K562 (cell line): Measurements from ENCODE around the gene ZBTB47. TPM values are rescaled to one million over a fixed set of nuclear protein-coding genes. Genes with fewer than 3 reads are reported as not detected.

ENCODE experiments used
- CEBPG ChIP-seq, 3 experiments: fragments of 200-800 bp in 1 of 3; sonication (Bioruptor generic) in 1 of 3; sonication (generic) in 1 of 3; formaldehyde crosslinking in 1 of 3; IDR thresholded peaks in 2 of 3; conservative IDR thresholded peaks in 1 of 3; 2 replicates each; pipeline versions ENCODE4 v1.6.1 to v1.8.0; 2016 to 2022; ENCODE audit warnings: missing compliant biosample characterization in 2 of 3, missing genetic modification characterization in 2 of 3, mild to moderate bottlenecking in 1 of 3, missing genetic modification reagents in 1 of 3
- FOXJ2 ChIP-seq: fragments of 200-800 bp; sonication (Bioruptor generic); IDR thresholded peaks from 2 replicates; pipeline ENCODE4 v1.6.1; 2016; ENCODE audit warnings: missing genetic modification characterization, missing compliant biosample characterization
- HDAC1 ChIP-seq, 2 experiments: fragments of 450-650 bp; IDR thresholded peaks; 2 replicates each; pipeline ENCODE4 v1.6.1; 2016 to 2017; ENCODE audit warnings: inconsistent platforms in 1 of 2, mild to moderate bottlenecking in 1 of 2, moderate library complexity in 1 of 2
- NR2F6 ChIP-seq: fragments of 450-650 bp; formaldehyde crosslinking; IDR thresholded peaks from 2 replicates; pipeline ENCODE4 v1.4.0; 2020; ENCODE audit warnings: mild to moderate bottlenecking
- SP2 ChIP-seq: IDR thresholded peaks from 2 replicates; pipeline ENCODE4 v1.6.1; 2011; ENCODE audit warnings: mild to moderate bottlenecking, low read depth, low read length, moderate library complexity; ENCODE audit not compliant: poor library complexity, severe bottlenecking; ENCODE audit errors: extremely low read depth
- TEAD1 ChIP-seq, 2 experiments: fragments of 450-650 bp in 1 of 2; sonication (generic) in 1 of 2; formaldehyde crosslinking; IDR thresholded peaks; 2 replicates each; pipeline versions ENCODE4 v1.4.0 to v1.8.0; 2020 to 2022; ENCODE audit warnings: mild to moderate bottlenecking in 2 of 2, missing genetic modification reagents in 1 of 2
- XRCC5 ChIP-seq: fragments of 200-400 bp; formaldehyde crosslinking; IDR thresholded peaks from 2 replicates; pipeline ENCODE4 v1.6.1; 2017; ENCODE audit warnings: low read depth, mild to moderate bottlenecking, low read length
- ZC3H4 ChIP-seq: sonication (generic); formaldehyde crosslinking; IDR thresholded peaks from 2 replicates; pipeline ENCODE4 v1.9.0; 2021; ENCODE audit warnings: missing genetic modification reagents, borderline replicate concordance
- ZFP30 ChIP-seq: fragments of 250-450 bp; sonication (Bioruptor Pico); IDR thresholded peaks from 2 replicates; pipeline ENCODE4 v1.8.0; 2022; ENCODE audit warnings: moderate library complexity, mild to moderate bottlenecking, inconsistent platforms, borderline replicate concordance
- ZNF224 ChIP-seq: sonication (generic); formaldehyde crosslinking; IDR thresholded peaks from 2 replicates; pipeline ENCODE4 v1.8.0; 2022; ENCODE audit warnings: mild to moderate bottlenecking, missing genetic modification reagents
- ZNF384 ChIP-seq: IDR thresholded peaks from 2 replicates; pipeline ENCODE4 v1.6.1; 2012; ENCODE audit warnings: low read depth, low read length, improper control_type of control experiment
- ZNF696 ChIP-seq: fragments of 250-450 bp; sonication (Bioruptor Pico); conservative IDR thresholded peaks from 2 replicates; pipeline ENCODE4 v1.4.0; 2020; ENCODE audit warnings: mild to moderate bottlenecking, moderate library complexity
- polyA plus RNA-seq, 8 experiments: library from polyadenylated mRNA; depleted of rRNA in 4 of 8; stranded (reverse) in 5 of 8; unstranded in 3 of 8; fragments of >200 nt; fragmentation: Nextera tagmentation in 2 of 8; fragmentation: Illumina TruSeq in 1 of 8; extraction: Ambion mirVana in 2 of 8; extraction: Trizol in 1 of 8; gene quantifications; 2 replicates each; pipeline versions ENCODE4 v1.2.1 to v1.2.3, GENCODE V29; 2011 to 2014; ENCODE audit warnings: inconsistent platforms in 1 of 8, missing spikeins in 1 of 8
- total RNA-seq, 7 experiments: library from RNA; depleted of rRNA in 6 of 7; stranded (reverse); fragments of >200 nt in 6 of 7; fragmentation: Illumina TruSeq in 2 of 7; extraction: Trizol in 2 of 7; gene quantifications; 2 replicates each; pipeline versions ENCODE4 v1.2.1 to v1.2.3, GENCODE V29; 2011 to 2021; ENCODE audit warnings: low replicate concordance in 1 of 7
- TF ChIP-seq, protein P1 (sequence below): fragments of 200-600 bp; sonication (generic); IDR thresholded peaks from one replicate; pipeline ENCODE4 v1.6.1; 2012; ENCODE audit warnings: mild to moderate bottlenecking, low read depth, low read length, inconsistent platforms
- TF ChIP-seq, protein P2 (sequence below): fragments of 450-650 bp; formaldehyde crosslinking; IDR thresholded peaks from 2 replicates; pipeline ENCODE4 v1.4.0; 2020; ENCODE audit warnings: mild to moderate bottlenecking, moderate library complexity

Gene ZBTB47
- total and polyA plus RNA-seq, 9 of the 15 experiments (the other 6 are each of a cell fraction or from before 2014, with no cell fraction given) = 0.11 to 4.6 (median 1.7) TPM; not detected in 1

DNA sequence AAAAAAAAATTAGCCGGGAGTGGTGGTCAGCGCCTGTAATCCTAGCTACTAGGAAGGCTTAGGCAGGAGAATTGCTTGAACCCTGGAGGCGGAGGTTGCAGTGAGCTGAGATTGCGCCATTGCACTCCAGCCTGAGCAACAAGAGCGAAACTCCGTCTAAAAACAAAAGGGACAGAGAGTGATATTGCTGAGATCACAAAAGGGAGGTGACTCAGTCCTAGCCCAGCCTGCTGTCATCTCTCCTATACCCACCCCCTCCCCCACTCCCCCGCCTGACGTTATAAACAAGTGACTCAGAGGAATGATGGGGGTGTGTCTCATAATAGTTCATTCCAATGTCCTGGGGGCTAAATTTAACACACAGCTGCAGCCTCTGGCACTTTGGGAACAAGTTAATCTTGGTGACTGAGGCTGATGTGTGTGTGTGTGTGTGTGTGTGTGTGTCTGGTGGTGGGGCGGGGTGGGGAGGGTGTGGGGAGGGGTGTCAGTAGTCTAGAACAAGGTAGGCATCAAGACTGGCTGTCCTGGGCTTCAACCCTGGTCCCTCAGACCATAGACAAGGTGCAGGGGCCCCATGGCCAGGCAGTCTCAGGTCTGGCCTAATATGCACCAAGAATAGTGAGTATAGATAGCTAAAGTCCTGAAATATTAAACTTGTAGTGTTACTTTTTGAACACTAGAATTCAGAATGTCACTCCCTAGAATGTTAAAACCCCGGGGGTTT, 30.5 kb downstream of the ZBTB47 start (continued):
- TF ChIP-seq, protein P1, sequence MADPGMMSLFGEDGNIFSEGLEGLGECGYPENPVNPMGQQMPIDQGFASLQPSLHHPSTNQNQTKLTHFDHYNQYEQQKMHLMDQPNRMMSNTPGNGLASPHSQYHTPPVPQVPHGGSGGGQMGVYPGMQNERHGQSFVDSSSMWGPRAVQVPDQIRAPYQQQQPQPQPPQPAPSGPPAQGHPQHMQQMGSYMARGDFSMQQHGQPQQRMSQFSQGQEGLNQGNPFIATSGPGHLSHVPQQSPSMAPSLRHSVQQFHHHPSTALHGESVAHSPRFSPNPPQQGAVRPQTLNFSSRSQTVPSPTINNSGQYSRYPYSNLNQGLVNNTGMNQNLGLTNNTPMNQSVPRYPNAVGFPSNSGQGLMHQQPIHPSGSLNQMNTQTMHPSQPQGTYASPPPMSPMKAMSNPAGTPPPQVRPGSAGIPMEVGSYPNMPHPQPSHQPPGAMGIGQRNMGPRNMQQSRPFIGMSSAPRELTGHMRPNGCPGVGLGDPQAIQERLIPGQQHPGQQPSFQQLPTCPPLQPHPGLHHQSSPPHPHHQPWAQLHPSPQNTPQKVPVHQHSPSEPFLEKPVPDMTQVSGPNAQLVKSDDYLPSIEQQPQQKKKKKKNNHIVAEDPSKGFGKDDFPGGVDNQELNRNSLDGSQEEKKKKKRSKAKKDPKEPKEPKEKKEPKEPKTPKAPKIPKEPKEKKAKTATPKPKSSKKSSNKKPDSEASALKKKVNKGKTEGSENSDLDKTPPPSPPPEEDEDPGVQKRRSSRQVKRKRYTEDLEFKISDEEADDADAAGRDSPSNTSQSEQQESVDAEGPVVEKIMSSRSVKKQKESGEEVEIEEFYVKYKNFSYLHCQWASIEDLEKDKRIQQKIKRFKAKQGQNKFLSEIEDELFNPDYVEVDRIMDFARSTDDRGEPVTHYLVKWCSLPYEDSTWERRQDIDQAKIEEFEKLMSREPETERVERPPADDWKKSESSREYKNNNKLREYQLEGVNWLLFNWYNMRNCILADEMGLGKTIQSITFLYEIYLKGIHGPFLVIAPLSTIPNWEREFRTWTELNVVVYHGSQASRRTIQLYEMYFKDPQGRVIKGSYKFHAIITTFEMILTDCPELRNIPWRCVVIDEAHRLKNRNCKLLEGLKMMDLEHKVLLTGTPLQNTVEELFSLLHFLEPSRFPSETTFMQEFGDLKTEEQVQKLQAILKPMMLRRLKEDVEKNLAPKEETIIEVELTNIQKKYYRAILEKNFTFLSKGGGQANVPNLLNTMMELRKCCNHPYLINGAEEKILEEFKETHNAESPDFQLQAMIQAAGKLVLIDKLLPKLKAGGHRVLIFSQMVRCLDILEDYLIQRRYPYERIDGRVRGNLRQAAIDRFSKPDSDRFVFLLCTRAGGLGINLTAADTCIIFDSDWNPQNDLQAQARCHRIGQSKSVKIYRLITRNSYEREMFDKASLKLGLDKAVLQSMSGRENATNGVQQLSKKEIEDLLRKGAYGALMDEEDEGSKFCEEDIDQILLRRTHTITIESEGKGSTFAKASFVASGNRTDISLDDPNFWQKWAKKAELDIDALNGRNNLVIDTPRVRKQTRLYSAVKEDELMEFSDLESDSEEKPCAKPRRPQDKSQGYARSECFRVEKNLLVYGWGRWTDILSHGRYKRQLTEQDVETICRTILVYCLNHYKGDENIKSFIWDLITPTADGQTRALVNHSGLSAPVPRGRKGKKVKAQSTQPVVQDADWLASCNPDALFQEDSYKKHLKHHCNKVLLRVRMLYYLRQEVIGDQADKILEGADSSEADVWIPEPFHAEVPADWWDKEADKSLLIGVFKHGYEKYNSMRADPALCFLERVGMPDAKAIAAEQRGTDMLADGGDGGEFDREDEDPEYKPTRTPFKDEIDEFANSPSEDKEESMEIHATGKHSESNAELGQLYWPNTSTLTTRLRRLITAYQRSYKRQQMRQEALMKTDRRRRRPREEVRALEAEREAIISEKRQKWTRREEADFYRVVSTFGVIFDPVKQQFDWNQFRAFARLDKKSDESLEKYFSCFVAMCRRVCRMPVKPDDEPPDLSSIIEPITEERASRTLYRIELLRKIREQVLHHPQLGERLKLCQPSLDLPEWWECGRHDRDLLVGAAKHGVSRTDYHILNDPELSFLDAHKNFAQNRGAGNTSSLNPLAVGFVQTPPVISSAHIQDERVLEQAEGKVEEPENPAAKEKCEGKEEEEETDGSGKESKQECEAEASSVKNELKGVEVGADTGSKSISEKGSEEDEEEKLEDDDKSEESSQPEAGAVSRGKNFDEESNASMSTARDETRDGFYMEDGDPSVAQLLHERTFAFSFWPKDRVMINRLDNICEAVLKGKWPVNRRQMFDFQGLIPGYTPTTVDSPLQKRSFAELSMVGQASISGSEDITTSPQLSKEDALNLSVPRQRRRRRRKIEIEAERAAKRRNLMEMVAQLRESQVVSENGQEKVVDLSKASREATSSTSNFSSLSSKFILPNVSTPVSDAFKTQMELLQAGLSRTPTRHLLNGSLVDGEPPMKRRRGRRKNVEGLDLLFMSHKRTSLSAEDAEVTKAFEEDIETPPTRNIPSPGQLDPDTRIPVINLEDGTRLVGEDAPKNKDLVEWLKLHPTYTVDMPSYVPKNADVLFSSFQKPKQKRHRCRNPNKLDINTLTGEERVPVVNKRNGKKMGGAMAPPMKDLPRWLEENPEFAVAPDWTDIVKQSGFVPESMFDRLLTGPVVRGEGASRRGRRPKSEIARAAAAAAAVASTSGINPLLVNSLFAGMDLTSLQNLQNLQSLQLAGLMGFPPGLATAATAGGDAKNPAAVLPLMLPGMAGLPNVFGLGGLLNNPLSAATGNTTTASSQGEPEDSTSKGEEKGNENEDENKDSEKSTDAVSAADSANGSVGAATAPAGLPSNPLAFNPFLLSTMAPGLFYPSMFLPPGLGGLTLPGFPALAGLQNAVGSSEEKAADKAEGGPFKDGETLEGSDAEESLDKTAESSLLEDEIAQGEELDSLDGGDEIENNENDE = no peak
- TF ChIP-seq ZNF224 (CRISPR knock-in tag) (no peak), NR2F6 (no peak), ZC3H4 (CRISPR knock-in tag) (no peak), CEBPG (CRISPR knock-in tag; IDR thresholded peaks at IDR 0.05) (peak; percentile 83), CEBPG (tag; conservative IDR thresholded peaks at IDR 0.05 in 1 of 2, IDR thresholded peaks at IDR 0.05 in 1 of 2) (peak; percentile 80 to 84), TEAD1 (CRISPR knock-in tag; IDR thresholded peaks at IDR 0.05) (no peak), FOXJ2 (tag) (peak; percentile 76; the same call in 1 of the 2 replicates), ZFP30 (CRISPR knock-in tag) (no peak), ZNF696 (CRISPR knock-in tag) (no peak), SP2 (no peak), ZNF384 (no peak), HDAC1 (IDR thresholded peaks at IDR 0.05) (0 out of 4 replicates have a peak, but pooled peaks of 1 of the 2 experiments have one; percentile 20), XRCC5 (no peak)
- TF ChIP-seq, protein P2, sequence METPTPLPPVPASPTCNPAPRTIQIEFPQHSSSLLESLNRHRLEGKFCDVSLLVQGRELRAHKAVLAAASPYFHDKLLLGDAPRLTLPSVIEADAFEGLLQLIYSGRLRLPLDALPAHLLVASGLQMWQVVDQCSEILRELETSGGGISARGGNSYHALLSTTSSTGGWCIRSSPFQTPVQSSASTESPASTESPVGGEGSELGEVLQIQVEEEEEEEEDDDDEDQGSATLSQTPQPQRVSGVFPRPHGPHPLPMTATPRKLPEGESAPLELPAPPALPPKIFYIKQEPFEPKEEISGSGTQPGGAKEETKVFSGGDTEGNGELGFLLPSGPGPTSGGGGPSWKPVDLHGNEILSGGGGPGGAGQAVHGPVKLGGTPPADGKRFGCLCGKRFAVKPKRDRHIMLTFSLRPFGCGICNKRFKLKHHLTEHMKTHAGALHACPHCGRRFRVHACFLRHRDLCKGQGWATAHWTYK = no peak
